Measurements from ENCODE around the gene GPRC5B. TPM values are rescaled to one million over a fixed set of nuclear protein-coding genes. Genes with fewer than 3 reads are reported as not detected.

Gene GPRC5B, protein sequence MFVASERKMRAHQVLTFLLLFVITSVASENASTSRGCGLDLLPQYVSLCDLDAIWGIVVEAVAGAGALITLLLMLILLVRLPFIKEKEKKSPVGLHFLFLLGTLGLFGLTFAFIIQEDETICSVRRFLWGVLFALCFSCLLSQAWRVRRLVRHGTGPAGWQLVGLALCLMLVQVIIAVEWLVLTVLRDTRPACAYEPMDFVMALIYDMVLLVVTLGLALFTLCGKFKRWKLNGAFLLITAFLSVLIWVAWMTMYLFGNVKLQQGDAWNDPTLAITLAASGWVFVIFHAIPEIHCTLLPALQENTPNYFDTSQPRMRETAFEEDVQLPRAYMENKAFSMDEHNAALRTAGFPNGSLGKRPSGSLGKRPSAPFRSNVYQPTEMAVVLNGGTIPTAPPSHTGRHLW
- under 0.01 and 0.57 TPM in 2 replicates for total RNA-seq

DNA sequence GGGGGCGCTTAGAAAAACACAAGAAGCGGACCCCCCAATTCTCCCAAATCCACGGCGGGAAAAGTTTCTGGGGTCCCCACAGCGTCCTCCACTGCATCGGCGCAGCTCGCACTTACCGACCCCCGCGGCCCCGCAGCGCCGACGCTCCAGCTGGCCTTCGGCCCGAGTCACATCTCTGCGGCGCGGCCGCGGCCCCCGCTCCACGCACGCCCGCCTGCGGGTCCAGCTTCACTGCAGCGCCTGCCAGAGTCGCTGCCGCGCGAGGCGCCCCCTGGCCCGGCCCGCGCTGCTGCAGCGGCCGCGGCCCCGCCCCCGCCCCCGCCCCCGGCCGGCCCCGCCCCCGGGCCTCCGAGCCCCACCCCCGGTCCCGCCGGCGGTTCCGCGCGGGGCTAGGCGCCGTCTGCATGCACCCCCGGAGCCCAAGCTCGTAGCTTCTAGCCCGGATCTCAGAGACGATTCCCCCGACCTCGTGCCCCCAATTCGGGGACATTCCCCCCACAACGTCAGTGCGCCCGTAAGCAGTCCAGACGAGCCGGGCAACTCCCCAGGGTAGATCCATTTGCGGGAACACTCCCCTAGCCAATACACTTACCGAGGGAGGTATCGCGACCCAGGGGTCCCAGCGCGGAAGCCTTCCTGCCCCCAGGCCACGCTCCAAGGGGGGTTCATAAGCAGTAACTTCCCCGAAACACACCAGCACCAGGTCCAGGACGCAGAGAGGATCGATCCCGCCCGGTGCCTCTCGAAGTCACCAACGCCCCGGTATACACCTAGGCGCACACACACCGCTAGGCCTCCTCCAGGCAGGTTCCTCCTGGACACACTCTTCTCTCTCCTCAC is at the start of gene GPRC5B:
TSS of gene GPRC5B (minus strand) at position 238 of the 840 bp plus-strand sequence. CDS start 12,003 bp downstream, outside the sequence.

Other genes starting within 250 kb of the GPRC5B start
- gene KNOP1, start 166.6 kb downstream of the GPRC5B start, total RNA-seq = 17.8 and 28.6 TPM in 2 replicates
- gene IQCK, start 166.6 kb downstream of the GPRC5B start, total RNA-seq = 1.7 and 4.7 TPM in 2 replicates
- not detected in 2 replicates for gene GPR139, start 189.0 kb upstream of the GPRC5B start, total RNA-seq